HEK293 (cell line): ENCODE measurements around the gene HLA-DPA1.

Source experiments
- CTCF ChIA-PET: fragments of 350-600 bp; formaldehyde crosslinking; extraction: SDS; loops from one replicate; lab custom pipeline; 2021; ENCODE audit warnings: antibody characterized with exemption; lab: Yijun Ruan, JAX
- POLR2A ChIA-PET: fragments of 300-600 bp; formaldehyde crosslinking; extraction: SDS; loops from one replicate; lab custom pipeline; 2020; ENCODE audit warnings: antibody characterized with exemption, inconsistent platforms; lab: Yijun Ruan, JAX
- H3K27ac ChIP-seq: fragments of 200-500 bp; sonication (Bioruptor generic); 2 replicates; pipeline ENCODE4 v1.5.1; 2014; ENCODE audit warnings: low read depth, low read length, control low read depth, inconsistent platforms; ENCODE audit errors: extremely low read depth
- H3K36me3 ChIP-seq, 2 experiments: fragments of 200-500 bp in 1 of 2; sonication (Bioruptor generic) in 1 of 2; 1 replicate in 1 of 2; 2 replicates in 1 of 2; pipeline ENCODE4 v1.5.1; 2014 to 2017; ENCODE audit warnings: inconsistent platforms in 2 of 2, low read length in 2 of 2; ENCODE audit not compliant: control insufficient read depth in 2 of 2, insufficient read depth in 1 of 2
- H3K4me1 ChIP-seq: fragments of 200-500 bp; sonication (Bioruptor generic); 2 replicates; pipeline ENCODE4 v1.5.1; 2014; ENCODE audit warnings: mild to moderate bottlenecking, low read length, inconsistent platforms; ENCODE audit not compliant: control insufficient read depth, insufficient read depth
- H3K4me3 ChIP-seq: 2 replicates; pipeline ENCODE4 v1.5.1; 2011; ENCODE audit warnings: low read depth, mild to moderate bottlenecking, control low read depth, low read length, moderate library complexity
- H3K9me3 ChIP-seq: fragments of 200-500 bp; sonication (Bioruptor generic); 2 replicates; pipeline ENCODE4 v1.5.1; 2014; ENCODE audit warnings: low read depth, low read length, inconsistent platforms; ENCODE audit not compliant: control insufficient read depth, insufficient read depth
- ELK4 ChIP-seq: IDR thresholded peaks from 2 replicates; pipeline ENCODE4 v1.6.1; 2011; ENCODE audit warnings: mild to moderate bottlenecking, low read depth, low read length, borderline replicate concordance
- KLF1 ChIP-seq: fragments of 450-650 bp; formaldehyde crosslinking; IDR thresholded peaks from 2 replicates; pipeline ENCODE4 v1.5.1; 2016; ENCODE audit warnings: missing biosample characterization, missing genetic modification characterization
- KLF10 ChIP-seq: fragments of 450-650 bp; IDR thresholded peaks from 2 replicates; pipeline ENCODE4 v1.5.1; 2018; ENCODE audit warnings: missing biosample characterization, mild to moderate bottlenecking, missing genetic modification characterization
- PRDM6 ChIP-seq: fragments of 450-650 bp; formaldehyde crosslinking; IDR thresholded peaks from 2 replicates; pipeline ENCODE4 v1.5.1; 2017; ENCODE audit warnings: missing biosample characterization, missing genetic modification characterization
- RBAK ChIP-seq: fragments of 450-650 bp; formaldehyde crosslinking; IDR thresholded peaks from 2 replicates; pipeline ENCODE4 v1.5.1; 2016; ENCODE audit warnings: missing biosample characterization, missing genetic modification characterization
- ZBTB48 ChIP-seq: fragments of 450-650 bp; formaldehyde crosslinking; IDR thresholded peaks from 2 replicates; pipeline ENCODE4 v1.5.1; 2016; ENCODE audit warnings: missing biosample characterization, missing genetic modification characterization
- ZBTB7A ChIP-seq: fragments of 450-650 bp; formaldehyde crosslinking; IDR thresholded peaks from 2 replicates; pipeline ENCODE4 v1.5.1; 2016; ENCODE audit warnings: low read depth, missing biosample characterization, missing genetic modification characterization
- ZFP41 ChIP-seq: fragments of 450-650 bp; formaldehyde crosslinking; IDR thresholded peaks from 2 replicates; pipeline ENCODE4 v1.5.1; 2016; ENCODE audit warnings: missing biosample characterization, missing genetic modification characterization, borderline replicate concordance
- ZNF112 ChIP-seq: fragments of 450-650 bp; formaldehyde crosslinking; IDR thresholded peaks from 2 replicates; pipeline ENCODE4 v1.5.0; 2017; ENCODE audit warnings: missing biosample characterization, missing genetic modification characterization
- ZNF239 ChIP-seq: fragments of 450-650 bp; formaldehyde crosslinking; IDR thresholded peaks from 2 replicates; pipeline ENCODE4 v1.5.1; 2016; ENCODE audit warnings: missing biosample characterization, missing genetic modification characterization
- ZNF26 ChIP-seq: fragments of 450-650 bp; formaldehyde crosslinking; IDR thresholded peaks from 2 replicates; pipeline ENCODE4 v1.5.1; 2016; ENCODE audit warnings: missing biosample characterization, missing genetic modification characterization
- ZNF302 ChIP-seq: fragments of 450-650 bp; formaldehyde crosslinking; IDR thresholded peaks from 2 replicates; pipeline ENCODE4 v1.5.1; 2016; ENCODE audit warnings: missing biosample characterization, missing genetic modification characterization, low read depth
- ZNF366 ChIP-seq: fragments of 450-650 bp; formaldehyde crosslinking; conservative IDR thresholded peaks from 2 replicates; pipeline ENCODE4 v1.5.1; 2016; ENCODE audit warnings: missing biosample characterization, missing genetic modification characterization
- ZNF433 ChIP-seq: fragments of 450-650 bp; formaldehyde crosslinking; IDR thresholded peaks from 2 replicates; pipeline ENCODE4 v1.5.1; 2016; ENCODE audit warnings: missing biosample characterization, missing genetic modification characterization, low read depth
- ZNF521 ChIP-seq: fragments of 450-650 bp; formaldehyde crosslinking; IDR thresholded peaks from 2 replicates; pipeline ENCODE4 v1.5.1; 2017; ENCODE audit warnings: missing biosample characterization, mild to moderate bottlenecking, missing genetic modification characterization
- ZNF560 ChIP-seq: fragments of 450-650 bp; formaldehyde crosslinking; IDR thresholded peaks from 2 replicates; pipeline ENCODE4 v1.5.1; 2017; ENCODE audit warnings: missing biosample characterization, missing genetic modification characterization, borderline replicate concordance
- ZNF596 ChIP-seq: fragments of 450-650 bp; IDR thresholded peaks from 2 replicates; pipeline ENCODE4 v1.5.0; 2018; ENCODE audit warnings: missing biosample characterization, mild to moderate bottlenecking, missing genetic modification characterization, moderate library complexity
- ZNF629 ChIP-seq: fragments of 450-650 bp; formaldehyde crosslinking; IDR thresholded peaks from 2 replicates; pipeline ENCODE4 v1.5.1; 2017; ENCODE audit warnings: missing biosample characterization, missing genetic modification characterization
- ZNF692 ChIP-seq: fragments of 450-650 bp; formaldehyde crosslinking; IDR thresholded peaks from 2 replicates; pipeline ENCODE4 v1.5.1; 2016; ENCODE audit warnings: missing biosample characterization, missing genetic modification characterization
- ZNF747 ChIP-seq: fragments of 450-650 bp; formaldehyde crosslinking; IDR thresholded peaks from 2 replicates; pipeline ENCODE4 v1.5.1; 2016; ENCODE audit warnings: missing biosample characterization, missing genetic modification characterization
- ZNF776 ChIP-seq: fragments of 450-650 bp; formaldehyde crosslinking; IDR thresholded peaks from 2 replicates; pipeline ENCODE4 v1.5.0; 2017; ENCODE audit warnings: missing biosample characterization, missing genetic modification characterization, borderline replicate concordance
- ZSCAN18 ChIP-seq: fragments of 450-650 bp; formaldehyde crosslinking; IDR thresholded peaks from 2 replicates; pipeline ENCODE4 v1.5.1; 2016; ENCODE audit warnings: missing biosample characterization, missing genetic modification characterization

HLA-DPA1 gene

GRCh38 chr6:33053230-33053629, 20.2 kb downstream of the HLA-DPA1 start (continued):
- peak; percentile 51; the same call in 1 of the 2 replicates for TF ChIP-seq PRDM6 (tag by site-specific recombination)
- TF ChIP-seq ZNF692 (tag by site-specific recombination) = peak; percentile 33; the same call in 1 of the 2 replicates
- TF ChIP-seq KLF10 (tag by site-specific recombination) = peak; percentile 36; the same call in 1 of the 2 replicates
- peak; percentile 53 for TF ChIP-seq ZNF629 (tag by site-specific recombination)
- no peak for TF ChIP-seq ZNF239 (tag by site-specific recombination)
- TF ChIP-seq ZNF112 (tag by site-specific recombination) = 0 out of 2 replicates have a peak, but pooled peaks have one; percentile 16
- TF ChIP-seq ZBTB7A (tag by site-specific recombination) = no peak

- POLR2A ChIA-PET = interaction anchor here (1.0 kb wide), 1 partner anchor 28 kb away, joined by 3 read pairs; no protein-coding TSS in a partner anchor
- Histone ChIP-seq H3K36me3 (no peaks in the 10 kb centered on the region), H3K9me3 (no peaks in the 10 kb centered on the region), H3K27ac (no peak overlapping the region), H3K4me3 (no peak overlapping the region), H3K4me1 (no peaks in the 10 kb centered on the region)
- TF ChIP-seq ZNF629 (tag by site-specific recombination) (no peak), KLF1 (tag by site-specific recombination) (no peak), ZNF692 (tag by site-specific recombination) (no peak), ZSCAN18 (tag by site-specific recombination) (no peak), ZNF433 (no peak), ZNF26 (no peak), PRDM6 (tag by site-specific recombination) (no peak), ZNF560 (no peak), ZNF776 (tag by site-specific recombination) (no peak), ZNF366 (tag by site-specific recombination) (no peak), RBAK (no peak), ZNF302 (no peak), ZFP41 (tag by site-specific recombination) (no peak), ZNF747 (tag by site-specific recombination) (no peak), ZNF596 (tag by site-specific recombination) (no peak), ZNF521 (tag by site-specific recombination) (no peak), ZBTB48 (tag by site-specific recombination) (no peak), ELK4 (no peak)
- CTCF ChIA-PET = interaction anchor here (0.9 kb wide), 1 partner anchor 72 kb away, joined by 6 read pairs; no protein-coding TSS in a partner anchor
Measured at GRCh38 chr6:33052627-33053026, 20.8 kb downstream of the HLA-DPA1 start.
